C4-2B (cell line): ENCODE data around the gene PI16.

Source experiments
- CTCF ChIP-seq: fragments of 450-650 bp; conservative IDR thresholded peaks from 2 replicates; pipeline ENCODE4 v1.5.1; 2017; ENCODE audit warnings: mild to moderate bottlenecking
- ZFX ChIP-seq: fragments of 450-650 bp; IDR thresholded peaks from 2 replicates; pipeline ENCODE4 v1.6.1; 2017

- no peak for TF ChIP-seq CTCF
- no peak for TF ChIP-seq ZFX
Observed at GRCh38 chr6:36963451-36964290, 9.1 kb downstream of the PI16 start.
